A673 (cell line): ENCODE results near the gene KLF4. TPM values are rescaled to one million over a fixed set of nuclear protein-coding genes. Genes with fewer than 3 reads are reported as not detected.
"Not testable (repeated sequence)": the region's sequence is repeated elsewhere in the genome, so short reads cannot be mapped to it uniquely, and the experiment has no call there.

Experiments used
- BruUV-seq: library from RNA; stranded (reverse); fragments of 400-500 nt; replicated peaks from 2 replicates; lab custom pipeline; 2021; lab: Mats Ljungman, UMichigan
- CTCF ChIA-PET: fragments of 300-600 bp; sonication (Branson Sonifier 250); formaldehyde crosslinking; loops from one replicate; lab custom pipeline; 2022; ENCODE audit warnings: antibody characterized with exemption; lab: Charles Lee
- POLR2A ChIA-PET: fragments of 300-600 bp; sonication (Branson Sonifier 250); formaldehyde crosslinking; loops from one replicate; lab custom pipeline; 2022; ENCODE audit warnings: antibody characterized with exemption; ENCODE audit not compliant: low non-redundant PET; lab: Charles Lee
- DNase-seq: peaks from one replicate; pipeline ENCODE4 v3.0.0-alpha.2; 2015; ENCODE audit warnings: low spot score
- H3K27ac ChIP-seq: fragments of 200-600 bp; sonication (generic); 2 replicates; pipeline ENCODE4 v1.5.1; 2016; ENCODE audit warnings: mixed run types, low read depth, mild to moderate bottlenecking, mixed read lengths, antibody characterized with exemption, low read length; ENCODE audit not compliant: poor library complexity, severe bottlenecking
- H3K27me3 ChIP-seq: fragments of 200-600 bp; sonication (generic); replicated peaks from 2 replicates; pipeline ENCODE4 v1.6.1; 2017; ENCODE audit warnings: mixed run types, low read depth, mild to moderate bottlenecking, mixed read lengths, antibody characterized with exemption, low read length; ENCODE audit not compliant: insufficient read depth, poor library complexity
- H3K36me3 ChIP-seq: fragments of 200-600 bp; sonication (generic); 2 replicates; pipeline ENCODE4 v1.6.1; 2016; ENCODE audit warnings: mixed run types, mild to moderate bottlenecking, mixed read lengths, antibody characterized with exemption, low read length; ENCODE audit not compliant: insufficient read depth, poor library complexity, severe bottlenecking
- H3K4me1 ChIP-seq: fragments of 200-600 bp; sonication (generic); 2 replicates; pipeline ENCODE4 v1.6.1; 2017; ENCODE audit warnings: mixed run types, mild to moderate bottlenecking, mixed read lengths, antibody characterized with exemption, low read length; ENCODE audit not compliant: insufficient read depth, poor library complexity, severe bottlenecking
- H3K4me3 ChIP-seq: fragments of 200-600 bp; sonication (generic); 2 replicates; pipeline ENCODE4 v1.5.1; 2016; ENCODE audit warnings: low read depth, mixed run types, mild to moderate bottlenecking, mixed read lengths, low read length; ENCODE audit not compliant: poor library complexity, severe bottlenecking
- H3K9me3 ChIP-seq: fragments of 200-600 bp; sonication (generic); 2 replicates; pipeline ENCODE4 v1.6.1; 2016; ENCODE audit warnings: mixed run types, low read depth, mild to moderate bottlenecking, mixed read lengths, antibody characterized with exemption, low read length; ENCODE audit not compliant: poor library complexity, severe bottlenecking
- CTCF ChIP-seq: fragments of 300-800, 200-600 bp; sonication (generic); conservative IDR thresholded peaks from 2 replicates; pipeline ENCODE4 v1.5.1; 2017; ENCODE audit warnings: low read depth, mild to moderate bottlenecking, antibody characterized with exemption, low read length, moderate library complexity, mixed read lengths
- EZH2 ChIP-seq: fragments of 200-600 bp; sonication (generic); IDR thresholded peaks from 2 replicates; pipeline ENCODE4 v1.6.1; 2017; ENCODE audit warnings: borderline replicate concordance, low read depth, mild to moderate bottlenecking, mixed read lengths, antibody characterized with exemption, low read length; ENCODE audit not compliant: poor library complexity, severe bottlenecking
- intact Hi-C: fragments of 100-400 bp; cut with micrococcal nuclease; formaldehyde crosslinking; loops from one replicate; pipeline ENCODE4 v1.10.0; 2022; ENCODE audit not compliant: unreplicated experiment
- total RNA-seq: library from RNA; stranded (reverse); gene quantifications from 2 replicates; pipeline ENCODE4 v1.2.3, GENCODE V29; 2021

Gene KLF4
- total RNA-seq, 1 experiment from 2014 or later, result 0.49 TPM

GRCh38 chr9:107496976-107497375 lies 7.4 kb upstream of the KLF4 start:
- CTCF ChIA-PET, result no interaction called here

GRCh38 chr9:107492381-107492970 lies 2.9 kb upstream of the KLF4 start:
- ChIA-PET POLR2A (no interaction called here), CTCF (no interaction called here)
- Histone ChIP-seq H3K4me3 (no peak overlapping the region), H3K9me3 (no peaks in the 10 kb centered on the region), H3K36me3 (no peaks in the 10 kb centered on the region), H3K4me1 (peaks cover 28% of the 10 kb centered on the region), H3K27me3 (peaks cover 47% of the 10 kb centered on the region), H3K27ac (no peak overlapping the region)
- TF ChIP-seq EZH2 (no peak), CTCF (no peak)
- BruUV-seq, result no TSS peak
- intact Hi-C loops, result loop anchor here (10.0 kb wide), 1 partner anchor 142 kb away; no protein-coding TSS in a partner anchor
- no peak for DNase-seq

More at GRCh38 chr9:107496976-107497375, 7.4 kb upstream of the KLF4 start:
- H3K27me3 ChIP-seq, result peaks cover 20% of the 10 kb centered on the region
- no peaks in the 10 kb centered on the region for H3K36me3 ChIP-seq
- no peak overlapping the region for H3K4me3 ChIP-seq
- no peak for TF ChIP-seq EZH2
- no peak for TF ChIP-seq CTCF
- POLR2A ChIA-PET, result no interaction called here
- H3K4me1 ChIP-seq, result peaks cover 5% of the 10 kb centered on the region
- BruUV-seq, result no TSS peak
- no peaks in the 10 kb centered on the region for H3K9me3 ChIP-seq
- no peak overlapping the region for H3K27ac ChIP-seq
- intact Hi-C loops, result loop anchor here (10.0 kb wide), 1 partner anchor 138 kb away; no protein-coding TSS in a partner anchor
- no peak for DNase-seq

- BruUV-seq, result no TSS peak
- Histone ChIP-seq H3K4me1 (peaks cover 28% of the 10 kb centered on the region), H3K36me3 (no peaks in the 10 kb centered on the region), H3K27me3 (peaks cover 52% of the 10 kb centered on the region), H3K27ac (no peak overlapping the region), H3K4me3 (no peak overlapping the region), H3K9me3 (no peaks in the 10 kb centered on the region)
- no peak for TF ChIP-seq CTCF
- TF ChIP-seq EZH2, result no peak
- DNase-seq, result no peak
- ChIA-PET POLR2A (no interaction called here), CTCF (no interaction called here)
- intact Hi-C loops, result loop anchor here (10.0 kb wide), 1 partner anchor 143 kb away; no protein-coding TSS in a partner anchor
Observed at GRCh38 chr9:107491081-107492053, 1.8 kb upstream of the KLF4 start.

- not testable (repeated sequence) for H3K27ac ChIP-seq, BruUV-seq
- H3K27me3 ChIP-seq, result peaks cover 50% of the 10 kb centered on the region
Observed at GRCh38 chr9:107490606-107490970, 1.0 kb upstream of the KLF4 start.

More at GRCh38 chr9:107490606-107490970, 1.0 kb upstream of the KLF4 start:
- POLR2A ChIA-PET, H3K36me3 ChIP-seq, CTCF ChIA-PET, DNase-seq, H3K9me3 ChIP-seq: not testable (repeated sequence)
- intact Hi-C loops, result loop anchor here (10.0 kb wide), 1 partner anchor 144 kb away; no protein-coding TSS in a partner anchor
- H3K4me1 ChIP-seq, result peaks cover 28% of the 10 kb centered on the region
- H3K4me3 ChIP-seq, result peak overlapping the region; percentile 40
